ENCODE measurements around the gene BAIAP2. TPM values are rescaled to one million over a fixed set of nuclear protein-coding genes. Genes with fewer than 3 reads are reported as not detected.

The BAIAP2 gene
- total and polyA plus RNA-seq, 10 of the 15 experiments (the other 5 are each of a cell fraction or from before 2014, with no cell fraction given) = 0.15 to 1.2 (median 0.46) TPM; not detected in 2

GRCh38 chr17:81130385-81131361 is 95.7 kb downstream of the BAIAP2 start:
- H3K4me3 ChIP-seq = no peak overlapping the region
- FAIRE-seq = no peak
- CTCF ChIA-PET = no interaction called here
- H3K4me1 ChIP-seq (ENCODE audit: control insufficient read depth, insufficient read depth, low read length) = no peaks in the 10 kb centered on the region
- no peaks in the 10 kb centered on the region for H3K27me3 ChIP-seq (replicated peaks in 1 of 2; ENCODE audit: control insufficient read depth in 2 of 2, insufficient read depth in 2 of 2, low read length in 1 of 2)
- in situ Hi-C loops (cut with MboI) (loop anchor here (25.0 kb wide), 1 partner anchor 357 kb away; no protein-coding TSS in a partner anchor), intact Hi-C loops (cut with micrococcal nuclease; ENCODE audit: unreplicated experiment) (no loop called here)
- H3K27ac ChIP-seq (ENCODE audit: control insufficient read depth, insufficient read depth) = no peak overlapping the region
- ATAC-seq = no peak
- no peak overlapping the region for H2AFZ ChIP-seq (ENCODE audit: control insufficient read depth, low read depth, low read length)
- POLR2A ChIA-PET = no interaction called here
- no peak for DNase-seq (ENCODE audit: low read depth, low spot score)
- H3K79me2 ChIP-seq (ENCODE audit: control insufficient read depth, insufficient read depth, low read length) = no peaks in the 10 kb centered on the region
- no TSS peak for BruUV-seq (replicated peaks)
- no peaks in the 10 kb centered on the region for H3K9me3 ChIP-seq (replicated peaks; ENCODE audit: control insufficient read depth, insufficient read depth, low read length)
- no peak overlapping the region for H3K9ac ChIP-seq (ENCODE audit: control insufficient read depth, insufficient read depth, low read length)
- no peaks in the 10 kb centered on the region for H4K20me1 ChIP-seq (ENCODE audit: control insufficient read depth, insufficient read depth)
- 27% methylated on average over 39 of the region's 41 CpGs for WGBS (ENCODE audit: insufficient coverage, insufficient replicate concordance, low lambda C conversion rate, missing lambda C conversion rate)
- SMC1A ChIA-PET (ENCODE audit: uncharacterized antibody, unreplicated experiment) = no interaction called here
- TF ChIP-seq ZNF687 (IDR thresholded peaks at IDR 0.05) (no peak), MAX (IDR thresholded peaks at IDR 0.05; ENCODE audit: low read depth, low read length) (no peak)
- RAD21 ChIA-PET (ENCODE audit: unreplicated experiment) = no interaction called here
- H3K4me2 ChIP-seq (ENCODE audit: control insufficient read depth, insufficient read depth) = no peak overlapping the region
- no peaks in the 10 kb centered on the region for H3K36me3 ChIP-seq (ENCODE audit: control insufficient read depth in 2 of 2, insufficient read depth in 2 of 2, low read length in 1 of 2)
